ENCODE measurements around the gene DALRD3.

DALRD3 gene

DNA sequence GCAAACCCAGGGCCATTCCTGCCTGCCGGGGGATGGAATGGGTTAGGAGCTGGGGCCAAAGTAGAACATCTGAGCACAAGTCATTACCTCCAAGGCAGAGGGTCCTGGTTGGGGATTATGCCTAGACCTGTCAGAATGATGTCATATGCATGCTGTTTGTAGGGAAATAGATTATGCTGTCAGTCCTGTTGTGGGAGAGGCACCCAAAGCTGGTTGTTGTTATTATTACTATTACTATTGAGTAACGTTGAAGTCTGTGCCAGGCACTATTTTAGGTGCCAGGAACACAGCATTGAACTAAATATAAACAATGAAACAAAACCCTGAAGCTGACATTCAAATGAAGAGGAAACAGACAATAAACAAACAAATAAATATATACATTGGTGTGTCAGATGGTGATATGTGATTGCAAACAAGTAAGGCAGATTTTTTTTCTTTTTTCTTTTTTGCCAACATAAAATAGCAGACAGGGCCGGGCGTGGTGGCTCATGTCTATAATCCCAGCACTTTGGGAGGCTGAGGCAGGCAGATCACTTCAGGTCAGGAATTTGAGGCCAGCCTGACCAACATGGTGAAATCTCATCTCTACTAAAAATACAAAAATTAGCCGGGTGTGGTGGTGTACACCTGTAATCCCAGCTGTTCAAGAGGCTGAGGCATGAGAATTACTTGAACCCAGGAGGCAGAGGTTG is 26.4 kb downstream of the DALRD3 start:
- Histone ChIP-seq H3K36me3 (no peaks in the 10 kb centered on the region), H3K4me3 (ENCODE audit: low read depth in 1 of 2, low read length in 1 of 2) (no peak overlapping the region), H3K9me3 (no peaks in the 10 kb centered on the region), H3K27ac (no peak overlapping the region), H3K4me1 (ENCODE audit: control insufficient read depth in 1 of 2, insufficient read depth in 1 of 2, low read depth in 1 of 2, low read length in 1 of 2) (peaks cover 23% of the 10 kb centered on the region in 2 experiments), H3K27me3 (no peaks in the 10 kb centered on the region)
- TF ChIP-seq, protein P1, sequence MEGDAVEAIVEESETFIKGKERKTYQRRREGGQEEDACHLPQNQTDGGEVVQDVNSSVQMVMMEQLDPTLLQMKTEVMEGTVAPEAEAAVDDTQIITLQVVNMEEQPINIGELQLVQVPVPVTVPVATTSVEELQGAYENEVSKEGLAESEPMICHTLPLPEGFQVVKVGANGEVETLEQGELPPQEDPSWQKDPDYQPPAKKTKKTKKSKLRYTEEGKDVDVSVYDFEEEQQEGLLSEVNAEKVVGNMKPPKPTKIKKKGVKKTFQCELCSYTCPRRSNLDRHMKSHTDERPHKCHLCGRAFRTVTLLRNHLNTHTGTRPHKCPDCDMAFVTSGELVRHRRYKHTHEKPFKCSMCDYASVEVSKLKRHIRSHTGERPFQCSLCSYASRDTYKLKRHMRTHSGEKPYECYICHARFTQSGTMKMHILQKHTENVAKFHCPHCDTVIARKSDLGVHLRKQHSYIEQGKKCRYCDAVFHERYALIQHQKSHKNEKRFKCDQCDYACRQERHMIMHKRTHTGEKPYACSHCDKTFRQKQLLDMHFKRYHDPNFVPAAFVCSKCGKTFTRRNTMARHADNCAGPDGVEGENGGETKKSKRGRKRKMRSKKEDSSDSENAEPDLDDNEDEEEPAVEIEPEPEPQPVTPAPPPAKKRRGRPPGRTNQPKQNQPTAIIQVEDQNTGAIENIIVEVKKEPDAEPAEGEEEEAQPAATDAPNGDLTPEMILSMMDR (IDR thresholded peaks at IDR 0.05) = no peak

DNA sequence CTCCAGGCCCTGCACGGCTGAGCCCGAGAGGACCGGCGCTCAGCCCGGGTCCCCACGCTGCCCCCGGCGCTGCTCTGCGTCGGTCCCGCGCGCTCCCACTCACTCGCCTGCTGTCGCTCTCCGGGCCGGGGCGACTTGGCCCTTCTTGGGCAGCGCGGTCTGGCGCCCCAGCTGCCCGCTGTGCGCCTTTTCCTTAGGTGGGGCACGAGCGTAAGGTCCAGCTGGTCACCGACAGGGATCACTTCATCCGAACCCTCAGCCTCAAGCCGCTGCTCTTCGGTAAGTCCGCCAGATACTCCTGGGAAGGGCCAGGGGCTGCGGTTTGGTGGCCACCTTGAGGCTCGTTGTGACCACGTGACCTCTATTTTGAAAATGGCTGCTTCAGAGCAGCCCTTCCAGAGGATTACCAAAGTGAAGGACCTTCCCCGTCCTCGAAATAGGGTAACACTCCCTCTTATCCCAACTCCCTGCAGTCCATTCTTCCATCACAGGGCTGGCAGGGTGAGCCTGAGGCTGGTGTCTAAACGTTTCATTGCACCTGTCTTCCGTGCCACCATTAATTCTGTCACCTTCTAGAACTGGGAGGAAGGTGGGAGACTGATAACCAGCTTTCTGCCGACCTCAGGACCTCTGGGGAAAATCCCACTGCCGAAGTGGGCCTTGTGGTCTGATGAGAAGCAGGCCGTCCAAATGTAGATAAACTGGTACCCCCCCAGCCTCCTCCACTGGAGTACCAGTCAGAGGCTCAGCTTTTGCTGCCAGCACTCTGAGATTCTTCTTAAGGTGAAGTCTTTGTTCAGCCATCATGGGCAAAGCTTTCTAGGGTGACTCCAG is 27.5 kb downstream of the DALRD3 start:
- H3K36me3 ChIP-seq = peaks cover 1% of the 10 kb centered on the region
- TF ChIP-seq, protein P1 (IDR thresholded peaks at IDR 0.05) = no peak

DNA sequence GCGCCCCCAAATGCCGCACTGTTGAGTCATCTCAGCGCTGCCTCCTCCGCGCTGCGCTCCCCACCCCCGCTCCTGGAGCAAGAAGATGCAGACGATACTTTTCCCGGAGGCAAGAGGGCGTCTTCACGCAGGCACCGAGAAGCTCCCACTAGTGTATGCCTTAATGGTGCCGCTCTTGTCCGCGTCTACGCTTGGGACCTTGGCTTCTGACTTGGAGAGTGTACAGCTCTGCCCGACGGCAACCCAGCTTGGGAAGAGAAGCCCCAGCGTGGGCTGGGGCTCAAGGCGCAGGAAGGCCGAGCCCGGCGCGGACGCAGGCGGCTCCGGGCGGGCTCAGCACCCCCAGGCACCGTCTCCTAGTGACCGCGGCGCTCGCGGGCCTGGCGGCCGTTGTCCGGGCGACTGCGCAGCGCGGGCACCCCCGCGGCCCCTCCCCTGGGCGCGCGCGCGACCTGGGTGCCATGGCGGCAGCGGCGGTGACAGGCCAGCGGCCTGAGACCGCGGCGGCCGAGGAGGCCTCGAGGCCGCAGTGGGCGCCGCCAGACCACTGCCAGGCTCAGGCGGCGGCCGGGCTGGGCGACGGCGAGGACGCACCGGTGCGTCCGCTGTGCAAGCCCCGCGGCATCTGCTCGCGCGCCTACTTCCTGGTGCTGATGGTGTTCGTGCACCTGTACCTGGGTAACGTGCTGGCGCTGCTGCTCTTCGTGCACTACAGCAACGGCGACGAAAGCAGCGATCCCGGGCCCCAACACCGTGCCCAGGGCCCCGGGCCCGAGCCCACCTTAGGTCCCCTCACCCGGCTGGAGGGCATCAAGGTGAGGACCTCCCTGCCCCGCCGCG is 28.4 kb downstream of the DALRD3 start, which contains the start of gene P4HTM:
Gene P4HTM, plus strand, starts transcription at position 446 of the 840 bp plus-strand sequence. Its CDS starts 16 bp downstream, at position 462.
- no peaks in the 10 kb centered on the region for H3K9me3 ChIP-seq
- H3K27me3 ChIP-seq = no peaks in the 10 kb centered on the region
- peak within 1 kb of the TSS; percentile 87 to 91 for H3K4me3 ChIP-seq (ENCODE audit: low read depth in 1 of 2, low read length in 1 of 2)
- H3K27ac ChIP-seq = peak within 1 kb of the TSS; percentile 73
- peaks cover 10% of the 10 kb centered on the region for H3K36me3 ChIP-seq
- H3K4me1 ChIP-seq (ENCODE audit: control insufficient read depth in 1 of 2, insufficient read depth in 1 of 2, low read depth in 1 of 2, low read length in 1 of 2) = peaks cover 23% of the 10 kb centered on the region in 2 experiments
- TF ChIP-seq, protein P1 (IDR thresholded peaks at IDR 0.05) = peak; percentile 38

More for the DNA sequence above, 27.5 kb downstream of the DALRD3 start:
- Histone ChIP-seq H3K9me3 (no peaks in the 10 kb centered on the region), H3K27ac (peak overlapping the region; percentile 73), H3K4me1 (ENCODE audit: control insufficient read depth in 1 of 2, insufficient read depth in 1 of 2, low read depth in 1 of 2, low read length in 1 of 2) (peaks cover 23% of the 10 kb centered on the region in 2 experiments), H3K4me3 (ENCODE audit: low read depth in 1 of 2, low read length in 1 of 2) (peak overlapping the region; percentile 87 to 91), H3K27me3 (no peaks in the 10 kb centered on the region)

DNA sequence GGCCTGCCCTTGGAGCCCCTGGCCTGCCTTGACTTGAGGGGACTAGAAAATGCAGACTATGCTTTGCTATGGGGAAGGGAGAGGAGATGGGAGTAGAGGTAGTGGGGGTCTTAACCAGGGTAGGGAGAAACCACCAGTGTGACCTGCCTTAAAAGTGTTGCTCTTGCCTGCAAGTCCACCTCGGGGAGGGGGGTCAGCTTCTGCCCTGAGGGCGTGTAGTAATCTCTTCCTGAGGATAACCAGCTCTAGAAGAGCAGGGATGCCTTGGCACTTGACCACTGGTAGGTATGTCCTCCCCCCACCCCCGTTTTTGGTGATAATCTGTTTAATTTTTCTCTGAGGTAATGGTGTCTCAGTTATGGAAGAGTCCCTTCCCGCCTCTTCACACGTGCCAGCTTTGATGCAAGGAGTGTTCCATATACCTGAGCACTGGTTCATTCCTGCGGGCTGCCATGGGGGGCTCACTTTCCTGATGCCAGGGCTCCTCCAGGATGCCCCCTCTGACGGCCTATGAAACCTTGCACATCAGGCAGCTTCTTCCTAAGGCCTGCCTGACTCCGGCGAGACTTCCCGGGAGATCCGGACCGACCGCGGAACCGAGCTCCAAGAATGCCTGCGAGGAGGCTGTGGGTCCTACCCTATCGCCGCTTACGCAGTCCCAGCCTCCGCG is 29.1 kb downstream of the DALRD3 start:
- H3K36me3 ChIP-seq = peaks cover 15% of the 10 kb centered on the region
- H3K9me3 ChIP-seq = no peaks in the 10 kb centered on the region
- TF ChIP-seq, protein P1 (IDR thresholded peaks at IDR 0.05) = no peak
- peak overlapping the region; percentile 87 to 91 for H3K4me3 ChIP-seq (ENCODE audit: low read depth in 1 of 2, low read length in 1 of 2)
- H3K4me1 ChIP-seq (ENCODE audit: control insufficient read depth in 1 of 2, insufficient read depth in 1 of 2, low read depth in 1 of 2, low read length in 1 of 2) = peaks cover 23% of the 10 kb centered on the region in 2 experiments
- H3K27ac ChIP-seq = peak overlapping the region; percentile 73
- H3K27me3 ChIP-seq = no peaks in the 10 kb centered on the region
